ENCODE data around the gene SAYSD1.
A peak's percentile ranks its signal among the peaks of the same experiment; 100 is the strongest.

The SAYSD1 gene

DNA sequence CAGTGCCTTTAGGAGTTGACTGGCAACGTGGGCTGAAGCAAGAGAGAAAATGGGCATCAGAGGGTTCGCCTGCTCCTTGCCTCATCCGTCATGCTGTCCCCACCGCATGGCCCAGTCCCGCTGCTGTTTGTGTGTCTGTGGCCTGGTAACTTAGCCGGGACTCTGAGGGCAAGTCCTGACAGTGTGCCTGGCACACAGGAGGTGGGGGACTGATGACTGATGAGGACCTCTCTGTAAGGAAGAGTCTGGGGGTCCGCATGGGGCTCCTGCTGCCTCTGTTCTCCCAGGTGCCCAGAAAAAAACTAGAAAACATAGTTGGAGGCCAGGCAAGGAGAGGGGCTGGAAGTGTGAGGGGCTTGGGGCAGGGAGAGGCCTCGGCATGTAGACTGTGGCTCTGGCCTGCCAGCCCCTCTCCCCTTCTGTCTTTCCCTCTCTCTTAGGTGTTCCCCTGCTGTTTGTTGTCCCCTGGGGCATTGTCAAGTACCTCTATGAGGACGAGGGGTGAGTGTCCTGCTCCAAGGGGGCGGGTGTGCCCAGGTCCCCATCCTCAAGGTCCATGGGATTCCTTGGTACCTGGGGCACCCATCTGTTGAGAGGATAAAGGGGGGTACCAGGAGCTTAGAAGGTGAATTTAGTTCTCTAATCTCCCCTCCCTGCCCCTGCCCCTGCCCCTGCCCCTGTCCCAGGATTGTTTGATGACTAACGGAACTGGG, 36.9 kb downstream of the SAYSD1 start:
- no peak for DNase-seq

DNA sequence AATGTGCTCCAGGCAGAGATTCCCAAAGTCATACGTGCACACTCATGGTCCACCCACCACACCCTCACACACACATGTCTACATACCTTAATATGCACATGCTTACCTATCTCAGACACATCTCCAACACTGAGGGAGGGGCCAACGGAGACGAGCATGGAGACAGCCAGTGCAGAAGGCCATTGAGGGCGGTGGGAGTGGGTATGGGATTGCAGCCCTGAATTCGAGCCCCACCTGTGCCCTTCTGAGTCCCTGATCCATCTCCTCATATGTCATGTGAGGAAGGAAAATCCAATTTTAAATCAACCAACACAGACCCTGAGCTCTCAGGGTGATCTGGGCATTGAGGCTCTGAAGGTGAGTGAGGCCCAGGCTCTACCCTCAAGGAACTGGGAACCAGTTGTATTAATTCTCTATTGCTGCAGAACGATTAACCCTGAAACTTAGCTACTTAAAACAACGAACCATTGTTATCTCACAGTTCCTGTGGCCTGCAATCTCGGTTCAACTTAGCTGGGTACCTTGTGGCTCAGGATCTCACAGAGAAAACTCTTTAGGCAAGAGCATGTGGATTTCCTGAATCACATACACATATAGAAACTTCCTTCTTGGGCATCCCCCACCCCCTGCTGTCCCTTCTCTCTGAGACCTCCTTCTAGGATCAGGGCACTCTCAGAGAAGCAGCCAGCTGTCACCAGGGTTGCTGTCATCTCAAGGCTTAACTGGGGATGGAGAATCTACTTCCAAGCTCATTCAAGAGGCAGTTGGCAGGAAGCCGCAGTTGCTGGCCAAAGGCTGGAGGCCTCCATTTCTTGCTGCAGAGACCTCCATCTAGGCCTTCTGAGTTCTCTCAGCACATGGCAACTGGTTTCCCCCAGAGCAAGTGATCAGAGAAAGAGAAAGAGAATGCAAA, 38.1 kb downstream of the SAYSD1 start:
- DNase-seq: peak; percentile 25 to 44 (median 36)

DNA sequence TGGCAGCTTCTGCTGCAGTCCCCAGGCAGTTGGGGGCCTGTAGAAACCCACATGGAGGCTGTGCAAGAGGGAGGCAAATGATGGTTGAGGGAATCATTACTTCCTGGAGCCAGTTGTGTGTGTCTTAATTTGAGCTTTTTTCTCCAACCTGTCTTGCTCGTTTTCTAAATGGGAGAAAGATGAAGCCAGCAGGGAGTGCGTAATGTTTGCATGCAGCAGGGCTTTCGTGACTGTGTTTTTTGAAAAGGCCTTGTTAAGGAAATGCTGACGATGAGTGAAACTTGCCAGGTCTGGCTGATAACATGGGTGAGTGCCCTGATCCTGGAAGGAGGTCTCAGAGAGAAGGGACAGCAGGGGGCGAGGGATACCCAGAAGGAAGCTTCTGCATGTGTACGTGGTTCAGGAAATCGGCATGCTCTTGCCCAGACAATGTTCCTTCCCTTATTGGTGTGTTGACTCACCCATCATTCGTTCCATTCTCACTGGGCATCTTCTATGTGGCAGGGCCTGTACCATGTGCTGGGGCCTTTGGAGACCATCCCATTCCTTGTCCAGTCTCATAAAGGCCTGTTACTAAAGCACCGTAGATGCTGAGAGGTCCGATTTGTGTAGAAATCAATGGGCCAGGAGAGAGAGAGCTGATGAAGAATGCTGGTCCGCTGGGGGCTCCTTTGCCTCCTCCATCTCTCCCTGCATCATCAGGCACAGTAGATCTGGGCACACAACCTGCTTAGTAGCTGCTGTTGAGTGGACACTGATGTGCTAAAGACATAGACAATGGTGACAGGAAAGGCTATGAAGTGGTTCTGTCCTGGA, 39.0 kb downstream of the SAYSD1 start:
- DNase-seq: no peak

DNA sequence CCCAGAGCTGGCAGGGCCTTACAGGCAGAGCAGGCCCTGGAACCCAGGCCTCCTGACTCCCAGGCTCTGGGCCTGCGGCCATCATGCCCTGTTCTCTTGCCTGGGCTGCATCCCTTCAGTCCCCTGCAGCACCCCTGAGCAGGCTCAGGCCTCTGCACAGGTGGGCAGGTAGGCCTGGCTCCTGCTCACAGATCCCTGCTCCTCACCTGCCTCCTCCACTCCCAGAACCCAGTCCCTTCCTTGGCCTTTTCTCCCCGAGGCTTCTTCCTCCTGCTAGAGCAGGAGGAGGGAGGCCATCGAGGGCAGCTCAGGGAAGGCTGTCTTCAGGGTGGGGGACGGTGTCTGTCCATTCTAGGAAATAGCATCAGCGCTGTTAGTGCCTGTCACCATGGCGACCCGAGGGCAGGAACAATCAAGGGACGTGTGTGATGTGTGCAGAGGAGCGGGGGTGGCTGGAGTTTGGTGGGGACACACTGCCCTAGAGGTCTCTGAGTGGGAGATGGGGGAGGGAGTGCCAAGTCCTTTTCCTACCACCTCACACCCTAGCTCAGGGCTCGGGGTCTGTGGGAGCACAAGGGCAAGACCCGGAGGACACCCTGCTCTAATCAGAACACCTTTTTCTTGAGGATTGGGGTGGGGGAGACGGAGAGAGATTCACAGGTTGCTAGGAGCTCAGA, 39.8 kb downstream of the SAYSD1 start:
- DNase-seq: no peak

DNA sequence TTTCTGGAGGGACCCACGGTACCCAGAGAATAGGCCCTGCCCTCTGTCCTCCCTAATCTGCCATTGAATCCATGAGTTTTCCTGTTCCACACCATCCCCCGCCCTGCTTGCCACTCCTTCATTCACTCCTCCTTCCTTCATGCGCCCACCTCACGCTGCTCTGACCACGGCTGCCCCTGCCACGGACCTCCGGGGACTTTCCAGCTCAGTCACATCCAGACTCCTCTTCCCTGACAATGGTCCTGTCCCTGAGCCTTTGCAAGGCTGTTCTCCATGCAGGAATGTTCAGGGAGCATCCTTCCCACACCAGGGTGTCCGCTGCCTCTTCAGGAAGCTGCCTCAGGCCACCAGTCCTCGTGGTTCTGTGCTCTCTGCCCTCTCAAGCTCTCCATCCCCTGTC, 40.5 kb downstream of the SAYSD1 start:
- no peak for DNase-seq

DNA sequence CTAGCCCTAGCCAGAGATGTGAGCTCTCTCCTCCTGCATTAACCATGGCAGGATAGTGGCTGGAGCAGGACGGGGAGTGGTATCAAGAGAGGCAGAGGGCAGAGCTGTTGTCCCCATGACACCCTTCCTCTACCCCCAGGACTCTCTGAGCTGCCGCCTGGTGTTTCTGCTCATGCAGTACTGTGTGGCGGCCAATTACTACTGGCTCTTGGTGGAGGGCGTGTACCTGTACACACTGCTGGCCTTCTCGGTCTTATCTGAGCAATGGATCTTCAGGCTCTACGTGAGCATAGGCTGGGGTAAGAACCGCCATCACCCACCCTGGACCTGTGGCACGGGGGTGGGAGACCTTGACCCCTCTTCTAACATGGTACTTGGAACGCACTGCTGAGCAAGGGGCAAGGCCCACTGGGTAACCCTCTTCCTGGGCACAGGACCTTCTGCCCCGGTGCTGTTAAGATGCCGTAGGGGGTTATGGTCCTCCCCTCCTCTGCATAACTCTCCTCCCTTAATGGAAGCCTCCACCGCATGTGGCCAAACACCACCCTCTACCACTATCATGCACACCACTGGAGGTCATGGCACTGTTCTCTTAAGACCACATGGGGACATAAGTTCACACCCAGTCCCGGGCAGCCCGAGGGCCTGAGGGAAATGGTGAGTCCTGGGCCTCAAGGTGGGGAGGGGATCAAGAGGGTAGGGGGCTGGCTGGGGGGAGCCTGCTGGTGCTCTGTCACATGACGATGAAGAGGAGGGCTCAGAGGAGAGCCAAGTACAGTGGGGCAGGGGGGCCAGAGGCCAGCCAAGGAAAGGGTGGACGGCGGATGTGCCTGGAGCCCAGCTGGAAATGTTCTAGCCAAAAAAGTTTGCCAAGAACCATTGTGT, 41.3 kb downstream of the SAYSD1 start:
- no peak for DNase-seq

DNA sequence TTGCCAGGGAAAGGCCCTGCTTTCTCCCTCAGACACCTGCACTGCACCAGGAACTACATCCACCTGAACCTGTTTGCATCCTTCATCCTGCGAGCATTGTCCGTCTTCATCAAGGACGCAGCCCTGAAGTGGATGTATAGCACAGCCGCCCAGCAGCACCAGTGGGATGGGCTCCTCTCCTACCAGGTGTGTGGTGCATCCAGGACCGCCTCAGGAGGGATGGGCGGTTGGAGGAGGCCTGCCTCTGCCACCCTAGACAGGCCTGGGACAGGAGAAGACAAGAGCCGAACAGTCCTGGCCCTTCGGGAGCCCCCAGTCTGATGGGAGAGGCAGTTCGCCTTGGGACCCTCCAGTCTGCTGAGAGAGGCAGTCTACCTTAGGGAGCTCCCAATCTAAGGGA, 42.2 kb downstream of the SAYSD1 start:
- DNase-seq: no peak

DNA sequence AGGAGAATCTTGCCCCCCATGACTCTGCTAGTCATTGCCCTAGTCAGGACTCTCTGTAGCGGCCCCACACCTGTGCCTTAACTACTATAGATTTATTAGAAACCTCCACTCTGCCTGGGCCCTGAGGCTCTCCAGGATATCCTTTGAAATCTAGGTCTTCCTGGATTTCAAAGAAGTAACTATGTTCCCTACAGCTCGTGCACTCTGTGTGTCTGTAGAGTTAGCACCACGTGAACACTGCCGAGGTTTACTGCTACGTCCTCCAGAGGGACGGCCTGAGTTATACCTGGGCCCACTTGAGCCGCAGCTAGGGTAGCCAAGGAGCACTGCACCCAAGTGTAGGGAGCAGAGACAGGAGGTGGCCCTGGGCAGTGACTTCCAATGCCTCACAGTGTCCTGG, 46.6 kb downstream of the SAYSD1 start:
- DNase-seq: no peak

DNA sequence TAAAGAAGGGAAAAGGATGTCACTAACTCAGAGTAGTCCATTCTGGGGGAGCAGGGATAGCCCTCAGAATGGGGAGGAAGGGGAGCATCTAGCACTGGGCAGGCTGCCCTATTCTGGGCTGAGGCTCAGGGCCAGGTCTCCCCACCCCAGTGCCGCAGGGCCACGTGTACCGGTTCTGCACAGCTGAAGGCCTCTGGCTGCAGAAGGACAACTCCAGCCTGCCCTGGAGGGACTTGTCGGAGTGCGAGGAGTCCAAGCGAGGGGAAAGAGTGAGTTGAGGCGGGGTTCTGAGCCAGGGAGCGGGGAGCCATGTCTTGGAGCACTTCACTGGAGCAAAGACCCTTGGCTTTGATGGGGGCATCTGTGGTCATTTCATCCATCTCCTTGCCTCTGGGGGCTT, 49.4 kb downstream of the SAYSD1 start:
- DNase-seq: no peak

DNA sequence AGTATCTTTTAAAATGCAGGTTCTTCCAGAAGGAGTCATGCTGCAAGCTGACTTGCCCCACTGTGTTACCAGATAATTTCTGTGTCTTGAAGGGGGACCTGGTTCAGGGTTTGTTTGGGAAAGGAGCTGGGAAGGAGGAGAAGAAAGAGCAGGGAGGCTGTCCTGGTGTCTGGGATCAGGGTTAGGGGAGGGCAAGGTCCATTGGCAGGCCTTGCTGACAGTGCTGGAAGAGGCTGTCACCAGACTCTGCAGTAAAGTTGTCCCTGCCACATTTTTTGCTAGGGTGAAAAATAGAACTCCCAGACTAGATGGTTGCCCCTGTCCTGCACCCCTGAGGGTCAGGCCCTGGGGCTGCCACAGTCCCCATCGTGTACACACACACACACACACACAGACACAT, 51.5 kb downstream of the SAYSD1 start:
- DNase-seq: no peak

DNA sequence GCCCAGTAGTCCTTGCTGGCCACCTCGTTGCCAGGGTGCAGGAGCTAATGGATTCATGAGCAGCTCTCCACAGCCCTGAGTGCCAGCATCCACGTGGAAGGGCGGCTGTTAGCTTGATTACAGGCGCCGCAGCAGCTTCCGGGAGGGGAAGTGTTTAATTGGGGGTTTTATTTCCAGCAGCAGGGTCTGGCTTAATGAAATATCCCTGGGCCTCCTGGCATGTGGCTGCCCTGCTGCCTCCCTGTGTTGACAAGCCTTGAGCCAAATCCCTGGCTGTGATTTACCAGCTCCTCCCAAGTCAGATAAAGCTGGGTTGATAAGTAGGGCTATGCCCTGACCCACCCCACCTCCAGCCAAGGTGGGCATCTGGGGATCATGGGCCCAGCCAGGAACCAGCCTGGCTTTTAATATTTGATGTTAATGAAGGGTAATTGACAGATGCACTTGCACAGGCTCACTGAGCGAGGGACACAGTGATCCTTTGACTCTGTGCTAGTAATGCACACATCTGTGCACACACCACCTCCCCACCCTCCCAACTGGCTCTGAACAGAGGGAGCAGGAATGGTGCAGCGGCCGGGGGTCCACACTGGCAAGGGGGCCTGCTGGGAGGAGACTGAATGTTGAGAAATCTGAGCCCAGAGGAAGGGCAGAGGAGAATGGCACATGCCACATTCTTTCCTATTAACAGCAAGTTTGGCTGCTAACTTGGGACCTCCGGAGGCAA, 52.8 kb downstream of the SAYSD1 start:
- DNase-seq: no peak

DNA sequence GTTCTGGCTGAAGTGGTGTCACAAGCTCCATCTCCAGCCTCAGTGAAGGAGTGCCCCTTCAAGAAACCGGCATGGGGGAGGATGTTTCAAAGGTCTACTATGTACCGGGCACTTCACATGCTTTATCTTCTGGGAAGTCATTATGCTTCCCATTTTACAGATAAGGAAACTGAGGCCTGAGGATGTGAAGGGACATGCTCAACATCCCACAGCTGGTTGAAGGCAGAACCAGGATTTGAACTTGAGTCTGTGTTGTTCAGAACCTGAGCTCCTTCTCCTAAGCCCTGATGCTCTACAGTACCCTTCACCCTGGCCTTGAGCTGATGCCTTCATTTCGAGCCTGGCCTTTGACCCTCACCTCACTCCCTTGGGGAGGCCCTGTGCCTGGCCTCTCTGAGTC, 53.4 kb downstream of the SAYSD1 start:
- DNase-seq: no peak

DNA sequence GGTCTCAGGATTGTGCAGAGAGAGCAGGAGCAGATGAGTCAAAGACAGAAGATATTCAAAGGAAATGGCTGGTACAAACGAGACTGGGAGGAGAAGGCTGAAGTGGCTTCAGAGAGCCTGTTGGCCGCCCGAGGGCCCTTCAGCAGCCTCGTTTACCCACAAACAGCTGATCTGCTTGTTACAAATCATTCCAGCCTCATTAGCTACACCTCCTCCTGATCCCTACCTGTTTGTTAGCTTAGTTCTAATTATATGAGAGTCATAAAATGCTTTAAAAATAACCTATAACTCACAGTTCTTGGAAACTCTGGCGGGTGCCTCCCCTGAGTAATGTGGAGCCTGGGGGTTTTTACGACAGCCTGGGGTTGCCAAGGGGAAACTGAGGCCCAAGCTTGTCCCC, 53.8 kb downstream of the SAYSD1 start:
- no peak for DNase-seq

DNA sequence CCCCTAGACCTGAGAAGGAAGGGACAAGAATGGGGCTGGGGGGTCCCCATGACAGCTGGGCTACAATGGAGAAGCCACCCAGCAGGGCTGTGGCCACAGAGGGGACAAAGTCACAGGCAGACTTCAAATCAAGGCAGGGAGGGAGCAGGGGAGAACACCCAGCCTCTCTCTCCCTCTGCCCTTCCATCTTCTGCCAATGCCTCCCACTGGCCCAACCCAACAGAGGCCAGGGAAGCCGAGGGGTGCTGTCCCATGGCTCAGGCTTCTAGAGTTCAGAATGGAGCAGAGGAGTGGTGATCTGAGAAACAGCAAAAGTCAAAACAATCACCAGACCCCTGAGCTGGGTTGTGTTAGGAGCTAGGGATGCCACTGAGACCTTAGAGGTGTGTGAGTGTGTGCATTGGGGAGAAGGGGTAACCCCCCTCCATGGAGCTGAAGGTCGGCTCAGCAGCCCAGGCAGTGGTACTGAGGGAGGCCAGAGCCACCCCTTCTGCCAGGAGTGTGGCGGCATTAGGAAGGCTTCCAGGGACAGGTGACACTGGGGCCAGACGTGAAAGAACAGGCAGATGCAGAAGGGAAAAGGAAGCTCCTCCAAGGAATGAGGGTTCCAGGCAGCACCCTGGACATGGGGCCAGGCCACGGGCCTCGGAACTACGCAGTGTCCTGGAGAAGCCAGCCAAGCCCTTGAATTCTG, 54.4 kb downstream of the SAYSD1 start:
- no peak for DNase-seq

DNA sequence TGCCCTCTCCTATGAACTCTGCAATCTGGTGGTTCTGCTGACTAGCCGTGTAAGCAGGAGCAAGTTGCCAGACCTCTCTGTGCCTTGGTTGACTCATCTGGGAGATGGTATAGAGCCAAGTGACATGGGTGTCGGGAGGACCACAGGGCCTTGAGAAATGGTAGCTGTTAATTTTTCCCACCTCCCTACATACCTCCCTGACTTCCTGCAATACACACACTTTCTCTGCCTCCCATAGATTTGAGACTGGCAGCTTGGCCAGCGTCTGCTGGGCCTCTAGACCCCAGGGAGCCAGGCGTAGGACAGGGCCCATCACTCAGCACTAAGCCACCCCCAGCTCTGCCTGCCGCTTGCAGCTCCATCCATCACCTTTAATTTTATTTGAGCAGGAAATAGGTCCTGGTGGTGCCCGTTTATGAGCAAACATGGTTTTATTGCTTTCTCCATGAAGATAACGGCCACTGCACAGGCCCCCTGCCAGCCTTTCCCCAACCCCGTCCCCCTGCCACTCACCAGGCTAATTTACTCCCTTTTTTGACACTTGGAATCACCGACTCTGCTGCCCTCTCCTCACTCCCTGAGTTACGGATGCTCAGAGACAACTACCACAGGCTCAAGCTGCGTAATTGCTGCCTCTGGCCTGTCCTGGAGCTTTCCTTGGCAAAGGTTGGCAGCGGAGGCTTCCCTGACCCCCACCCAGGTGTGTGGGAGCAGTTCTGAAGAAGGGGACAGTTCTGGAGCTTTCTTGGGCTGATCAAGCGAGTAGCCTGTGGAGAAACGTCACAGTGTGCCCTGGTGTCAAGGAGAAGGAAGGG, 55.3 kb downstream of the SAYSD1 start:
- no peak for DNase-seq

DNA sequence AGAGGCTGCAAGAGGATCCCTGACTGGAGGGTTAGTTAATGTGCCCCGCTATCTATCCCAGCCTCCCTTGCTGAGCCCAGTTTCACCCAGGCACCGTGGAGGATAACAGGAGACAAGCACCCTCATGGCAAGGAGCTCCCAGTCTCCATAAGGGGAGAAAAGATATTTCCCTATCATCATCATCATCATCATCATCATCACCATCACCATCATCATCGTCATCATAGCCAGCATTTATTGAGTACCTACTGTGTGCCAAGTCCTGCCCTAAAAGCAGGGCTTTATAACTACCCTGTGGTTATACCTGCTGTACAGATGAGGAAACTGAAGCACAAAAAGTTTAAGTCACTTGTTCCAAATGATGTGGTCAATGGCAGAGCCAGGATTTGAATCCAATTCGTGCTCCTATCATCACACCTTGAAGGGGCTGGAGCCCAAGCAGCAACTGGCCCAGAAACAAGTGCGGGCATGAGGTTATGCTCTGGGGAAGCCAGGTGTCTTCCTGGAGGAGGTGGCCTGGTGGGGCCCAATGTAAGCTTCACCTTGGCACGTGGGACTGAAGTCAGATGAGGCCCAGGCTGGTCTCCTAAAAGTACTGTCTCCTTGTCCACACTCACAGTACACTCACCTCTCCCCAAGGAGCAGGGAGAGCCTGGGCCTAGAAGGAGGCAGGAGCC, 56.4 kb downstream of the SAYSD1 start:
- no peak for DNase-seq

DNA sequence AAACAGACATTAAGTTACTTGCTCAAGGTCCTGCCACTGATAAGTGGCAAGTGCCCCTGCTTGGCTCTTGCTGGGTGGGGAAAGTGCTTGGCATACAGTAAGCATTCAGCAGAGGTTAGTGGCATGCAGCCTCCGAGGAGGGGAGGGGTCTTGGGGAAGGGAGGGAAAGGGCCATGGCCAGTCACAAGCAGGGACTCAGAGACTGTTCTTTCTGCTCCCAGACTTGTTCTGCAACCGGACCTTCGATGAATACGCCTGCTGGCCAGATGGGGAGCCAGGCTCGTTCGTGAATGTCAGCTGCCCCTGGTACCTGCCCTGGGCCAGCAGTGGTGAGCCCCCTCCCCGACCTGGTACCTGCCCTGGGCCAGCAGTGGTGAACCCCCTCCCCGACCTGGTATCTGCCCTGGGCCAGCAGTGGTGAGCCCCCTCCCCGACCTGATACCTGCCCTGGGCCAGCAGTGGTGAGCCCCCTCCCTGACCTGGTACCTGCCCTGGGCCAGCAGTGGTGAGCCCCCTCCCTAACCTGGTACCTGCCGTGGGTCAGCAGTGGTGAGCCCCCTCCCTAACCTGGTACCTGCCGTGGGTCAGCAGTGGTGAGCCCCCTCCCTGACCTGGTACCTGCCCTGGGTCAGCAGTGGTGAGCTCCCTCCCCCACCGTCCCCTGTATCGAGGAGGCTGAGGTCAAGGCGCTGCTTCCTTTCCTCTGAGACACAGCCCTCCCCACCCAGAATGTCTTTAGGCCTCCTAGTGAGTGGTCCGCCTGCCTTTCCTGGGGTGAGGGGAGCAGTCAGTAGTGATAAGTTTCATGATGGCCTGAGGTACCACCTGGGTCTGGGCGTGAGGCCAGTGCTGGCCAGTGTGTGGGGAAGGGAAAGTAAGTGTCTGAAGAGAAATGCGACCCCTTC, 57.5 kb downstream of the SAYSD1 start:
- DNase-seq: no peak

DNA sequence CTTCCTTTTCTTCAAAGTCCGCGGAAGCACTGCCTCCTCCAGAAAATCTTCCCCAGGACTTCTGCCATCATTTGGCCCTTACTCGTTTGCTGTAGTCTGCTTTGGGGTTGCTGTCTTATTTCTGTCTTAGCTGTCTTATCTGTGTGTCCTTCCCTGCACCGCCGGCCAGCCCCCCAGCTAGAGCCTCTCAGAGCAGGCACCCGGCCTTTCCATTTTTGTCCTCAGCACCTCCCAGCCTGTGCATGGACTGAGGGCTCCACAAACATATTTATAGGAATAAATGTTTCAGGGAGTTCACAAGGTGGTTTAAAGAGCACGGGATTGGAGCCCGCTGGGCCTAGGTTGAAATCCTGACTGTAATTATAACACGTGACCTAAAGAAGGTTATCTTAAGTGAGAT, 58.3 kb downstream of the SAYSD1 start:
- DNase-seq: no peak
